HepG2 (cell line): Measurements from ENCODE around the gene FEM1B. TPM values are rescaled to one million over a fixed set of nuclear protein-coding genes. Genes with fewer than 3 reads are reported as not detected.

ENCODE experiments used
- ATAC-seq: fragments of 200-7000 bp; cut with Tn5 transposase; 3 replicates; pipeline ENCODE4 v1.9.1; 2020; ENCODE audit warnings: mild to moderate bottlenecking, moderate library complexity
- BruUV-seq: library from RNA; stranded (reverse); fragments of 400-500 nt; replicated peaks from 2 replicates; lab custom pipeline; 2021; lab: Mats Ljungman, UMichigan
- CTCF ChIA-PET: fragments of 300-600 bp; formaldehyde crosslinking; extraction: SDS; loops from one replicate; lab custom pipeline; 2021; ENCODE audit warnings: low total read pairs, inconsistent platforms, low intra/inter-chr PET ratio; lab: Yijun Ruan, JAX
- POLR2A ChIA-PET: fragments of 350-600 bp; sonication (Branson Sonifier 250); formaldehyde crosslinking; loops from one replicate; lab custom pipeline; 2020; ENCODE audit warnings: antibody characterized with exemption, inconsistent platforms; lab: Yijun Ruan, JAX
- DNase-seq: peaks from one replicate; pipeline ENCODE4 v3.0.0-alpha.2; 2015; ENCODE audit warnings: low spot score
- FAIRE-seq: peaks from 3 replicates; lab custom pipeline; 2011; peaks lifted over from hg19 to GRCh38; lab: Jason Lieb, UNC
- H2AFZ ChIP-seq: one replicate; pipeline ENCODE4 v1.6.1; 2011; ENCODE audit warnings: low read length, inconsistent platforms
- H3K27ac ChIP-seq: fragments of 300-600 bp; 3 replicates; pipeline ENCODE4 v1.8.0; 2011; ENCODE audit warnings: mixed run types, mild to moderate bottlenecking, mixed read lengths, low read length, inconsistent platforms; ENCODE audit not compliant: insufficient read depth; ENCODE audit errors: extremely low read length
- H3K27me3 ChIP-seq, 2 experiments: fragments of 200-600 bp in 1 of 2; 2 replicates in 1 of 2; 3 replicates in 1 of 2; pipeline versions ENCODE4 v1.6.0 to v1.8.0; 2011; ENCODE audit warnings: low read length in 2 of 2, mild to moderate bottlenecking in 2 of 2, moderate library complexity in 2 of 2, inconsistent platforms in 1 of 2; ENCODE audit not compliant: insufficient read depth in 2 of 2, control insufficient read depth in 1 of 2
- H3K36me3 ChIP-seq, 2 experiments: fragments of 200-600 bp in 1 of 2; replicated peaks in 1 of 2; 2 replicates in 1 of 2; 3 replicates in 1 of 2; pipeline versions ENCODE4 v1.5.1 to v1.8.0; 2011; ENCODE audit warnings: low read length in 2 of 2, inconsistent platforms in 1 of 2; ENCODE audit not compliant: insufficient read depth in 2 of 2, control insufficient read depth in 1 of 2
- H3K4me1 ChIP-seq: 2 replicates; pipeline ENCODE4 v1.5.1; 2012; ENCODE audit warnings: low read length, inconsistent platforms; ENCODE audit not compliant: insufficient read depth
- H3K4me2 ChIP-seq: 2 replicates; pipeline ENCODE4 v1.6.0; 2011; ENCODE audit warnings: low read depth, low read length, inconsistent platforms
- H3K4me3 ChIP-seq, 3 experiments: fragments of 200-600 bp in 1 of 3; sonication (generic), shearing (Covaris generic) in 1 of 3; replicated peaks in 1 of 3; 2 replicates each; pipeline ENCODE4 v1.5.1; 2011 to 2016; ENCODE audit warnings: low read length in 3 of 3, inconsistent platforms in 2 of 3, low read depth in 2 of 3, mild to moderate bottlenecking in 2 of 3, control low read depth in 1 of 3, mixed read lengths in 1 of 3; ENCODE audit not compliant: insufficient read depth in 1 of 3
- H3K79me2 ChIP-seq: one replicate; pipeline ENCODE4 v1.6.1; 2011; ENCODE audit warnings: low read length, inconsistent platforms; ENCODE audit not compliant: insufficient read depth
- H3K9ac ChIP-seq: 2 replicates; pipeline ENCODE4 v1.6.0; 2011; ENCODE audit warnings: mild to moderate bottlenecking, low read depth, low read length, inconsistent platforms; ENCODE audit not compliant: insufficient read depth
- H3K9me3 ChIP-seq: 2 replicates; pipeline ENCODE4 v1.5.1; 2012; ENCODE audit warnings: mild to moderate bottlenecking, low read length
- H4K20me1 ChIP-seq: 2 replicates; pipeline ENCODE4 v1.6.0; 2011; ENCODE audit warnings: inconsistent platforms, mild to moderate bottlenecking, low read length, moderate library complexity; ENCODE audit not compliant: insufficient read depth
- CENPX ChIP-seq: sonication (generic); formaldehyde crosslinking; IDR thresholded peaks from 2 replicates; pipeline ENCODE4 v1.9.0; 2021; ENCODE audit warnings: mild to moderate bottlenecking, missing genetic modification reagents, moderate library complexity
- MYNN ChIP-seq: sonication (generic); formaldehyde crosslinking; IDR thresholded peaks from 2 replicates; pipeline ENCODE4 v1.4.0; 2020; ENCODE audit warnings: mild to moderate bottlenecking, low read depth, missing genetic modification reagents
- SAP130 ChIP-seq: IDR thresholded peaks from 2 replicates; pipeline ENCODE4 v1.6.1; 2016; ENCODE audit warnings: low read depth
- WGBS: methylation state at CpG from one replicate; pipeline ENCODE4 v1.1.6; 2017; ENCODE audit warnings: low lambda C conversion rate; 5-methylcytosine and 5-hydroxymethylcytosine counted together
- in situ Hi-C: cut with HindIII; loops from 2 replicates; pipeline ENCODE4 v1.10.0; 2017; ENCODE audit warnings: low pct_unique_long_range_greater_than_20kb; ENCODE audit not compliant: extremely low pct_ligation_motif_present
- intact Hi-C: fragments of 100-400 bp; cut with micrococcal nuclease; formaldehyde crosslinking; loops from one replicate; pipeline ENCODE4 v1.10.0; 2022; ENCODE audit not compliant: unreplicated experiment
- polyA plus RNA-seq, 8 experiments: library from polyadenylated mRNA; depleted of rRNA in 3 of 8; stranded (reverse) in 7 of 8; unstranded in 1 of 8; fragments of >200 nt; fragmentation: Illumina TruSeq in 4 of 8; extraction: Trizol in 4 of 8; gene quantifications; 2 replicates each; pipeline versions ENCODE4 v1.2.1 to v1.2.3, GENCODE V29; 2011 to 2016; ENCODE audit warnings: low read depth in 4 of 8, missing spikeins in 1 of 8, mixed read lengths in 1 of 8; ENCODE audit not compliant: insufficient read depth in 1 of 8
- total RNA-seq, 5 experiments: library from RNA; depleted of rRNA; stranded (reverse); fragments of >200 nt; fragmentation: Illumina TruSeq; extraction: Trizol; gene quantifications; 2 replicates each; pipeline ENCODE4 v1.2.3, GENCODE V29; 2016; ENCODE audit warnings: low read depth in 1 of 5
- TF ChIP-seq, protein P1 (sequence below): sonication (generic); formaldehyde crosslinking; IDR thresholded peaks from 2 replicates; pipeline ENCODE4 v1.8.0; 2022; ENCODE audit warnings: mild to moderate bottlenecking, missing genetic modification reagents
- TF ChIP-seq, protein P2 (sequence below): sonication (generic); formaldehyde crosslinking; IDR thresholded peaks from 2 replicates; pipeline ENCODE4 v1.4.0; 2020; ENCODE audit warnings: mild to moderate bottlenecking, low read depth, missing genetic modification reagents
- TF ChIP-seq, protein P3 (sequence below): fragments of 450-650 bp; IDR thresholded peaks from 2 replicates; pipeline ENCODE4 v1.6.1; 2016

FEM1B gene
- total and polyA plus RNA-seq, 2 of the 13 experiments (the other 11 are each of a cell fraction or from before 2014, with no cell fraction given): 38.1 to 40.0 TPM

DNA sequence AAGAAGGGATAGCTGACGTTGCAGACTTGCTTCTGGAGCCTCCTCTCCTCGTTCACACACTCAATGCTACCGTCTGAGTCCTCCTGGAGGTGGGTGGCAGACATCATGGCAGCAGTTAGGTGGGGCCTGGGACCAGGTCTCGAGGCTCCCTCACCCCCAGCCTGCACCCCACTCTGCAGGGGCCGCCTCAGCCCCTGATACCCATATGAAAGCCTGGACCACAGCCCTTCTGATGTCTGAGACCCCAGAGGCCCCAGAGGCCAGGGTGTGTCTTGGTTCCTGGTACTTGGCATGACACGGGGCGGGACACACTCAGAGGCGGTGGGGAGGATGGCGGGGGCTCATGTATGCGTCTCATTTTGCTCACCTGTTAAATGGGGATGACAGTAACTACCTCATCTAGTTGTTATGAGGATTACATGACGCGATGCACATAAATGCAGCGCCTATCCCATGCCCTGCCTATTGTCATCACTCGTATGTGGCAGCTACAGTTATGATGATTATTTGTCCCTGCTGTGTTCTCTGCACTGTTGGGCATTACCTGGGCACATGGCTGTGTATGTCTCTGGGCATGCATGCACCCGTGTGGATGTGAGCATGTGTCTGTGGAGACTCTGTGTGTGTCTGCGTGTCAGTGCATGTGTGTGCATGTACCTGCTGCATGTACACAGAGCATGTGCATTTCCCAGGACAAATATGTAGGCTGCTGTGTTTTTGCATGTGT, 39.9 kb downstream of the FEM1B start:
- no peak overlapping the region for H3K9ac ChIP-seq
- CTCF ChIA-PET: interaction anchor here (1.9 kb wide), 1 partner anchor 65 kb away, joined by 12 read pairs; no protein-coding TSS in a partner anchor
- H4K20me1 ChIP-seq: no peaks in the 10 kb centered on the region
- FAIRE-seq (no peak), ATAC-seq (no peak), DNase-seq (no peak)
- H3K4me3 ChIP-seq: no peak overlapping the region
- POLR2A ChIA-PET: no interaction called here
- in situ Hi-C loops (no loop called here), intact Hi-C loops (no loop called here)
- peaks cover 9% of the 10 kb centered on the region for H3K4me1 ChIP-seq
- H3K27ac ChIP-seq: no peak overlapping the region
- no peak overlapping the region for H2AFZ ChIP-seq
- no peaks in the 10 kb centered on the region for H3K79me2 ChIP-seq
- H3K36me3 ChIP-seq: no peaks in the 10 kb centered on the region
- no TSS peak for BruUV-seq
- 30% methylated on average over 12 of the region's 16 CpGs for WGBS
- no peak overlapping the region for H3K4me2 ChIP-seq
- no peak for TF ChIP-seq CENPX (CRISPR knock-in tag)
- TF ChIP-seq SAP130 (CRISPR knock-in tag): no peak
- no peak for TF ChIP-seq MYNN (CRISPR knock-in tag)
- TF ChIP-seq, protein P1, sequence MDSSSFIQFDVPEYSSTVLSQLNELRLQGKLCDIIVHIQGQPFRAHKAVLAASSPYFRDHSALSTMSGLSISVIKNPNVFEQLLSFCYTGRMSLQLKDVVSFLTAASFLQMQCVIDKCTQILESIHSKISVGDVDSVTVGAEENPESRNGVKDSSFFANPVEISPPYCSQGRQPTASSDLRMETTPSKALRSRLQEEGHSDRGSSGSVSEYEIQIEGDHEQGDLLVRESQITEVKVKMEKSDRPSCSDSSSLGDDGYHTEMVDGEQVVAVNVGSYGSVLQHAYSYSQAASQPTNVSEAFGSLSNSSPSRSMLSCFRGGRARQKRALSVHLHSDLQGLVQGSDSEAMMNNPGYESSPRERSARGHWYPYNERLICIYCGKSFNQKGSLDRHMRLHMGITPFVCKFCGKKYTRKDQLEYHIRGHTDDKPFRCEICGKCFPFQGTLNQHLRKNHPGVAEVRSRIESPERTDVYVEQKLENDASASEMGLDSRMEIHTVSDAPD (CRISPR knock-in tag): no peak
- TF ChIP-seq, protein P2, sequence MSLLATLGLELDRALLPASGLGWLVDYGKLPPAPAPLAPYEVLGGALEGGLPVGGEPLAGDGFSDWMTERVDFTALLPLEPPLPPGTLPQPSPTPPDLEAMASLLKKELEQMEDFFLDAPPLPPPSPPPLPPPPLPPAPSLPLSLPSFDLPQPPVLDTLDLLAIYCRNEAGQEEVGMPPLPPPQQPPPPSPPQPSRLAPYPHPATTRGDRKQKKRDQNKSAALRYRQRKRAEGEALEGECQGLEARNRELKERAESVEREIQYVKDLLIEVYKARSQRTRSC (CRISPR knock-in tag): no peak
- TF ChIP-seq, protein P3, sequence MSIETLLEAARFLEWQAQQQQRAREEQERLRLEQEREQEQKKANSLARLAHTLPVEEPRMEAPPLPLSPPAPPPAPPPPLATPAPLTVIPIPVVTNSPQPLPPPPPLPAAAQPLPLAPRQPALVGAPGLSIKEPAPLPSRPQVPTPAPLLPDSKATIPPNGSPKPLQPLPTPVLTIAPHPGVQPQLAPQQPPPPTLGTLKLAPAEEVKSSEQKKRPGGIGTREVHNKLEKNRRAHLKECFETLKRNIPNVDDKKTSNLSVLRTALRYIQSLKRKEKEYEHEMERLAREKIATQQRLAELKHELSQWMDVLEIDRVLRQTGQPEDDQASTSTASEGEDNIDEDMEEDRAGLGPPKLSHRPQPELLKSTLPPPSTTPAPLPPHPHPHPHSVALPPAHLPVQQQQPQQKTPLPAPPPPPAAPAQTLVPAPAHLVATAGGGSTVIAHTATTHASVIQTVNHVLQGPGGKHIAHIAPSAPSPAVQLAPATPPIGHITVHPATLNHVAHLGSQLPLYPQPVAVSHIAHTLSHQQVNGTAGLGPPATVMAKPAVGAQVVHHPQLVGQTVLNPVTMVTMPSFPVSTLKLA: peak; percentile 63; the same call in 1 of the 2 replicates
- H3K9me3 ChIP-seq: no peaks in the 10 kb centered on the region
- peaks cover 7 to 36% of the 10 kb centered on the region in 2 experiments; a peak in 4 of 5 replicates for H3K27me3 ChIP-seq
